ENCODE measurements around the gene TTLL12. TPM values are rescaled to one million over a fixed set of nuclear protein-coding genes. Genes with fewer than 3 reads are reported as not detected.

Gene TTLL12
- total and polyA plus RNA-seq, 2 experiments from 2014 or later, result 46.7 to 147 TPM

DNA sequence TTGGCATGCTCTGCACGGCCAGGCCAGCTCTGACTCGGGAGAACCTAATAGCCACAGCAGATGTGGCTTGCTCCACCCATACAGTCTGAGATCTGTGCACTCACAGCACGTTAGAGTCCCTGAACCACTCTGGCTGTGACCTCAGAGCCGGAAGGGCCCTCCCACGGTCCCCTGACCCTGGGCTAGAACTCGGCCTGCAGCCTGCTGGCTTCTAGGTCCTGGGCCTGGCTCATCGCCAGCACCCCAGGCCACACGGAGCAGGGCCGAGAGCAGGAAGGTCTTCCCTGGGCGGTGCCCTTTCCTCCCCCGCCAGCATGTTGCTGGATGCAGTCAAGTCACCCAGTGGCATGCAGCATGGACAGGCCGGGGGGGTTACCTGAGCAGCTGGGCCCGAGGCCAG is 35.3 kb upstream of the TTLL12 start:
- Histone ChIP-seq H2AFZ (no peak overlapping the region), H3K4me2 (no peak overlapping the region), H3K36me3 (ENCODE audit: insufficient read depth) (no peaks in the 10 kb centered on the region), H3F3A (replicated peaks; ENCODE audit: low read depth) (no peaks in the 10 kb centered on the region), H3K4me3 (no peak overlapping the region), H3K27ac (ENCODE audit: low read depth) (no peak overlapping the region), H4K20me1 (replicated peaks; ENCODE audit: insufficient read depth) (no peaks in the 10 kb centered on the region), H3K79me2 (replicated peaks; ENCODE audit: insufficient read depth) (no peaks in the 10 kb centered on the region), H3K9me2 (ENCODE audit: insufficient read depth) (no peaks in the 10 kb centered on the region), H3K27me3 (ENCODE audit: insufficient read depth) (no peaks in the 10 kb centered on the region), H3K4me1 (ENCODE audit: insufficient read depth) (peaks cover 7% of the 10 kb centered on the region; the same call in 1 of the 2 replicates)
- Mint-ChIP-seq H3K4me1 (peaks cover 39% of the 10 kb centered on the region), H3K27me3 (ENCODE audit: insufficient read depth, low read depth, poor library complexity) (peaks cover 18% of the 10 kb centered on the region), H3K9me3 (no peaks in the 10 kb centered on the region; the same call in 2 of the 3 replicates), H3K4me3 (no peak overlapping the region), H3K27ac (no peak overlapping the region), H3K36me3 (ENCODE audit: low read depth) (no peaks in the 10 kb centered on the region; the same call in 1 of the 3 replicates)
- no peak for DNase-seq (ENCODE audit: low spot score)
- no peak for TF ChIP-seq STAT1 (IDR thresholded peaks at IDR 0.05; ENCODE audit: unreplicated experiment)
- no peak for TF ChIP-seq ZNF331 (CRISPR knock-in tag; IDR thresholded peaks at IDR 0.05; ENCODE audit: low read depth)
- no peak for TF ChIP-seq EZH2 (IDR thresholded peaks at IDR 0.05; ENCODE audit: low read depth, unreplicated experiment)
- no peak for TF ChIP-seq CREB1 (CRISPR knock-in tag; IDR thresholded peaks at IDR 0.05; ENCODE audit: low read depth)
- TF ChIP-seq, protein P1, sequence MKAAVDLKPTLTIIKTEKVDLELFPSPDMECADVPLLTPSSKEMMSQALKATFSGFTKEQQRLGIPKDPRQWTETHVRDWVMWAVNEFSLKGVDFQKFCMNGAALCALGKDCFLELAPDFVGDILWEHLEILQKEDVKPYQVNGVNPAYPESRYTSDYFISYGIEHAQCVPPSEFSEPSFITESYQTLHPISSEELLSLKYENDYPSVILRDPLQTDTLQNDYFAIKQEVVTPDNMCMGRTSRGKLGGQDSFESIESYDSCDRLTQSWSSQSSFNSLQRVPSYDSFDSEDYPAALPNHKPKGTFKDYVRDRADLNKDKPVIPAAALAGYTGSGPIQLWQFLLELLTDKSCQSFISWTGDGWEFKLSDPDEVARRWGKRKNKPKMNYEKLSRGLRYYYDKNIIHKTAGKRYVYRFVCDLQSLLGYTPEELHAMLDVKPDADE (IDR thresholded peaks at IDR 0.05), result no peak
- TF ChIP-seq, protein P2, sequence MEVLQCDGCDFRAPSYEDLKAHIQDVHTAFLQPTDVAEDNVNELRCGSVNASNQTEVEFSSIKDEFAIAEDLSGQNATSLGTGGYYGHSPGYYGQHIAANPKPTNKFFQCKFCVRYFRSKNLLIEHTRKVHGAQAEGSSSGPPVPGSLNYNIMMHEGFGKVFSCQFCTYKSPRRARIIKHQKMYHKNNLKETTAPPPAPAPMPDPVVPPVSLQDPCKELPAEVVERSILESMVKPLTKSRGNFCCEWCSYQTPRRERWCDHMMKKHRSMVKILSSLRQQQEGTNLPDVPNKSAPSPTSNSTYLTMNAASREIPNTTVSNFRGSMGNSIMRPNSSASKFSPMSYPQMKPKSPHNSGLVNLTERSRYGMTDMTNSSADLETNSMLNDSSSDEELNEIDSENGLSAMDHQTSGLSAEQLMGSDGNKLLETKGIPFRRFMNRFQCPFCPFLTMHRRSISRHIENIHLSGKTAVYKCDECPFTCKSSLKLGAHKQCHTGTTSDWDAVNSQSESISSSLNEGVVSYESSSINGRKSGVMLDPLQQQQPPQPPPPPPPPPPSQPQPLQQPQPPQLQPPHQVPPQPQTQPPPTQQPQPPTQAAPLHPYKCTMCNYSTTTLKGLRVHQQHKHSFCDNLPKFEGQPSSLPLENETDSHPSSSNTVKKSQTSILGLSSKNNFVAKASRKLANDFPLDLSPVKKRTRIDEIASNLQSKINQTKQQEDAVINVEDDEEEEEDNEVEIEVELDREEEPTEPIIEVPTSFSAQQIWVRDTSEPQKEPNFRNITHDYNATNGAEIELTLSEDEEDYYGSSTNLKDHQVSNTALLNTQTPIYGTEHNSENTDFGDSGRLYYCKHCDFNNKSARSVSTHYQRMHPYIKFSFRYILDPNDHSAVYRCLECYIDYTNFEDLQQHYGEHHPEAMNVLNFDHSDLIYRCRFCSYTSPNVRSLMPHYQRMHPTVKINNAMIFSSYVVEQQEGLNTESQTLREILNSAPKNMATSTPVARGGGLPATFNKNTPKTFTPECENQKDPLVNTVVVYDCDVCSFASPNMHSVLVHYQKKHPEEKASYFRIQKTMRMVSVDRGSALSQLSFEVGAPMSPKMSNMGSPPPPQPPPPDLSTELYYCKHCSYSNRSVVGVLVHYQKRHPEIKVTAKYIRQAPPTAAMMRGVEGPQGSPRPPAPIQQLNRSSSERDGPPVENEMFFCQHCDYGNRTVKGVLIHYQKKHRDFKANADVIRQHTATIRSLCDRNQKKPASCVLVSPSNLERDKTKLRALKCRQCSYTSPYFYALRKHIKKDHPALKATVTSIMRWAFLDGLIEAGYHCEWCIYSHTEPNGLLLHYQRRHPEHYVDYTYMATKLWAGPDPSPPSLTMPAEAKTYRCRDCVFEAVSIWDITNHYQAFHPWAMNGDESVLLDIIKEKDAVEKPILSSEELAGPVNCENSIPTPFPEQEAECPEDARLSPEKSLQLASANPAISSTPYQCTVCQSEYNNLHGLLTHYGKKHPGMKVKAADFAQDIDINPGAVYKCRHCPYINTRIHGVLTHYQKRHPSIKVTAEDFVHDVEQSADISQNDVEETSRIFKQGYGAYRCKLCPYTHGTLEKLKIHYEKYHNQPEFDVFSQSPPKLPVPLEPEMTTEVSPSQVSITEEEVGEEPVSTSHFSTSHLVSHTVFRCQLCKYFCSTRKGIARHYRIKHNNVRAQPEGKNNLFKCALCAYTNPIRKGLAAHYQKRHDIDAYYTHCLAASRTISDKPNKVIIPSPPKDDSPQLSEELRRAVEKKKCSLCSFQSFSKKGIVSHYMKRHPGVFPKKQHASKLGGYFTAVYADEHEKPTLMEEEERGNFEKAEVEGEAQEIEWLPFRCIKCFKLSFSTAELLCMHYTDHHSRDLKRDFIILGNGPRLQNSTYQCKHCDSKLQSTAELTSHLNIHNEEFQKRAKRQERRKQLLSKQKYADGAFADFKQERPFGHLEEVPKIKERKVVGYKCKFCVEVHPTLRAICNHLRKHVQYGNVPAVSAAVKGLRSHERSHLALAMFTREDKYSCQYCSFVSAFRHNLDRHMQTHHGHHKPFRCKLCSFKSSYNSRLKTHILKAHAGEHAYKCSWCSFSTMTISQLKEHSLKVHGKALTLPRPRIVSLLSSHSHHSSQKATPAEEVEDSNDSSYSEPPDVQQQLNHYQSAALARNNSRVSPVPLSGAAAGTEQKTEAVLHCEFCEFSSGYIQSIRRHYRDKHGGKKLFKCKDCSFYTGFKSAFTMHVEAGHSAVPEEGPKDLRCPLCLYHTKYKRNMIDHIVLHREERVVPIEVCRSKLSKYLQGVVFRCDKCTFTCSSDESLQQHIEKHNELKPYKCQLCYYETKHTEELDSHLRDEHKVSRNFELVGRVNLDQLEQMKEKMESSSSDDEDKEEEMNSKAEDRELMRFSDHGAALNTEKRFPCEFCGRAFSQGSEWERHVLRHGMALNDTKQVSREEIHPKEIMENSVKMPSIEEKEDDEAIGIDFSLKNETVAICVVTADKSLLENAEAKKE (CRISPR knock-in tag; IDR thresholded peaks at IDR 0.05), result no peak
- no peak for TF ChIP-seq POLR2AphosphoS5 (IDR thresholded peaks at IDR 0.05; ENCODE audit: low read depth)
- TF ChIP-seq, protein P3, sequence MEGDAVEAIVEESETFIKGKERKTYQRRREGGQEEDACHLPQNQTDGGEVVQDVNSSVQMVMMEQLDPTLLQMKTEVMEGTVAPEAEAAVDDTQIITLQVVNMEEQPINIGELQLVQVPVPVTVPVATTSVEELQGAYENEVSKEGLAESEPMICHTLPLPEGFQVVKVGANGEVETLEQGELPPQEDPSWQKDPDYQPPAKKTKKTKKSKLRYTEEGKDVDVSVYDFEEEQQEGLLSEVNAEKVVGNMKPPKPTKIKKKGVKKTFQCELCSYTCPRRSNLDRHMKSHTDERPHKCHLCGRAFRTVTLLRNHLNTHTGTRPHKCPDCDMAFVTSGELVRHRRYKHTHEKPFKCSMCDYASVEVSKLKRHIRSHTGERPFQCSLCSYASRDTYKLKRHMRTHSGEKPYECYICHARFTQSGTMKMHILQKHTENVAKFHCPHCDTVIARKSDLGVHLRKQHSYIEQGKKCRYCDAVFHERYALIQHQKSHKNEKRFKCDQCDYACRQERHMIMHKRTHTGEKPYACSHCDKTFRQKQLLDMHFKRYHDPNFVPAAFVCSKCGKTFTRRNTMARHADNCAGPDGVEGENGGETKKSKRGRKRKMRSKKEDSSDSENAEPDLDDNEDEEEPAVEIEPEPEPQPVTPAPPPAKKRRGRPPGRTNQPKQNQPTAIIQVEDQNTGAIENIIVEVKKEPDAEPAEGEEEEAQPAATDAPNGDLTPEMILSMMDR (conservative IDR thresholded peaks at IDR 0.05; ENCODE audit: low read depth in 2 of 2), result no peak
- TF ChIP-seq, protein P4, sequence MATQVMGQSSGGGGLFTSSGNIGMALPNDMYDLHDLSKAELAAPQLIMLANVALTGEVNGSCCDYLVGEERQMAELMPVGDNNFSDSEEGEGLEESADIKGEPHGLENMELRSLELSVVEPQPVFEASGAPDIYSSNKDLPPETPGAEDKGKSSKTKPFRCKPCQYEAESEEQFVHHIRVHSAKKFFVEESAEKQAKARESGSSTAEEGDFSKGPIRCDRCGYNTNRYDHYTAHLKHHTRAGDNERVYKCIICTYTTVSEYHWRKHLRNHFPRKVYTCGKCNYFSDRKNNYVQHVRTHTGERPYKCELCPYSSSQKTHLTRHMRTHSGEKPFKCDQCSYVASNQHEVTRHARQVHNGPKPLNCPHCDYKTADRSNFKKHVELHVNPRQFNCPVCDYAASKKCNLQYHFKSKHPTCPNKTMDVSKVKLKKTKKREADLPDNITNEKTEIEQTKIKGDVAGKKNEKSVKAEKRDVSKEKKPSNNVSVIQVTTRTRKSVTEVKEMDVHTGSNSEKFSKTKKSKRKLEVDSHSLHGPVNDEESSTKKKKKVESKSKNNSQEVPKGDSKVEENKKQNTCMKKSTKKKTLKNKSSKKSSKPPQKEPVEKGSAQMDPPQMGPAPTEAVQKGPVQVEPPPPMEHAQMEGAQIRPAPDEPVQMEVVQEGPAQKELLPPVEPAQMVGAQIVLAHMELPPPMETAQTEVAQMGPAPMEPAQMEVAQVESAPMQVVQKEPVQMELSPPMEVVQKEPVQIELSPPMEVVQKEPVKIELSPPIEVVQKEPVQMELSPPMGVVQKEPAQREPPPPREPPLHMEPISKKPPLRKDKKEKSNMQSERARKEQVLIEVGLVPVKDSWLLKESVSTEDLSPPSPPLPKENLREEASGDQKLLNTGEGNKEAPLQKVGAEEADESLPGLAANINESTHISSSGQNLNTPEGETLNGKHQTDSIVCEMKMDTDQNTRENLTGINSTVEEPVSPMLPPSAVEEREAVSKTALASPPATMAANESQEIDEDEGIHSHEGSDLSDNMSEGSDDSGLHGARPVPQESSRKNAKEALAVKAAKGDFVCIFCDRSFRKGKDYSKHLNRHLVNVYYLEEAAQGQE (IDR thresholded peaks at IDR 0.05; ENCODE audit: unreplicated experiment), result no peak
- TF ChIP-seq ZNF114 (CRISPR knock-in tag; IDR thresholded peaks at IDR 0.05), result no peak
- TF ChIP-seq JUNB (IDR thresholded peaks at IDR 0.05; ENCODE audit: unreplicated experiment), result no peak
- no peak for TF ChIP-seq EZH2phosphoT487 (IDR thresholded peaks at IDR 0.05; ENCODE audit: unreplicated experiment)
- TF ChIP-seq NANOG (IDR thresholded peaks at IDR 0.05; ENCODE audit: borderline replicate concordance), result no peak
- no peak for ATAC-seq

Data from GM23338 (cell line).